Gastrocnemius medialis (tissue), 4 donors: ENCODE results near the gene GADD45GIP1.
"Not testable (repeated sequence)": the region's sequence is repeated elsewhere in the genome, so short reads cannot be mapped to it uniquely, and the experiment has no call there.

ENCODE experiments used
- POLR2A ChIP-seq, 2 donors: fragments of 450-650 bp; IDR thresholded peaks; one replicate each; pipeline ENCODE4 v1.6.1; 2017; ENCODE audit warnings: antibody characterized with exemption in 2 of 2, mild to moderate bottlenecking in 2 of 2, moderate library complexity in 2 of 2
- TF ChIP-seq, protein P1 (sequence below), 5 experiments: fragments of 450-650 bp in 3 of 5; fragments of 200-600 bp in 2 of 5; sonication (generic) in 2 of 5; IDR thresholded peaks in 4 of 5; conservative IDR thresholded peaks in 1 of 5; 1 replicate in 4 of 5; 2 replicates in 1 of 5; pipeline ENCODE4 v1.5.1; 2016 to 2019; ENCODE audit warnings: antibody characterized with exemption in 5 of 5, mild to moderate bottlenecking in 3 of 5, moderate library complexity in 3 of 5

- TF ChIP-seq, protein P1, sequence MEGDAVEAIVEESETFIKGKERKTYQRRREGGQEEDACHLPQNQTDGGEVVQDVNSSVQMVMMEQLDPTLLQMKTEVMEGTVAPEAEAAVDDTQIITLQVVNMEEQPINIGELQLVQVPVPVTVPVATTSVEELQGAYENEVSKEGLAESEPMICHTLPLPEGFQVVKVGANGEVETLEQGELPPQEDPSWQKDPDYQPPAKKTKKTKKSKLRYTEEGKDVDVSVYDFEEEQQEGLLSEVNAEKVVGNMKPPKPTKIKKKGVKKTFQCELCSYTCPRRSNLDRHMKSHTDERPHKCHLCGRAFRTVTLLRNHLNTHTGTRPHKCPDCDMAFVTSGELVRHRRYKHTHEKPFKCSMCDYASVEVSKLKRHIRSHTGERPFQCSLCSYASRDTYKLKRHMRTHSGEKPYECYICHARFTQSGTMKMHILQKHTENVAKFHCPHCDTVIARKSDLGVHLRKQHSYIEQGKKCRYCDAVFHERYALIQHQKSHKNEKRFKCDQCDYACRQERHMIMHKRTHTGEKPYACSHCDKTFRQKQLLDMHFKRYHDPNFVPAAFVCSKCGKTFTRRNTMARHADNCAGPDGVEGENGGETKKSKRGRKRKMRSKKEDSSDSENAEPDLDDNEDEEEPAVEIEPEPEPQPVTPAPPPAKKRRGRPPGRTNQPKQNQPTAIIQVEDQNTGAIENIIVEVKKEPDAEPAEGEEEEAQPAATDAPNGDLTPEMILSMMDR (IDR thresholded peaks at IDR 0.05 in 4 of 5, conservative IDR thresholded peaks at IDR 0.05 in 1 of 5) = not testable (repeated sequence)
- not testable (repeated sequence) for TF ChIP-seq POLR2A (IDR thresholded peaks at IDR 0.05)
Measured at GRCh38 chr19:12915860-12916259, 41.2 kb downstream of the GADD45GIP1 start.
